Liver (tissue), 3 donors: ENCODE measurements around the gene MC4R.
"Not testable (repeated sequence)": the region's sequence is repeated elsewhere in the genome, so short reads cannot be mapped to it uniquely, and the experiment has no call there.

ENCODE experiments used
- EGR1 ChIP-seq, 2 donors: IDR thresholded peaks; 2 replicates each; pipeline ENCODE4 v1.6.1; 2016 to 2018; ENCODE audit warnings: antibody characterized with exemption in 2 of 2, low read depth in 2 of 2
- FOXA2 ChIP-seq: IDR thresholded peaks from 2 replicates; pipeline ENCODE4 v1.6.1; 2016; ENCODE audit warnings: antibody characterized with exemption
- GABPA ChIP-seq, 2 donors: IDR thresholded peaks in 1 of 2; conservative IDR thresholded peaks in 1 of 2; 2 replicates each; pipeline ENCODE4 v1.6.1; 2016; ENCODE audit warnings: antibody characterized with exemption in 2 of 2, mild to moderate bottlenecking in 1 of 2, moderate library complexity in 1 of 2
- RAD21 ChIP-seq, 2 donors: IDR thresholded peaks; 2 replicates each; pipeline ENCODE4 v1.6.1; 2016; ENCODE audit warnings: antibody characterized with exemption in 2 of 2, mild to moderate bottlenecking in 2 of 2
- SP1 ChIP-seq: IDR thresholded peaks from 2 replicates; pipeline ENCODE4 v1.6.1; 2018; ENCODE audit warnings: antibody characterized with exemption, mild to moderate bottlenecking
- TAF1 ChIP-seq: conservative IDR thresholded peaks from 2 replicates; pipeline ENCODE4 v1.6.1; 2016; ENCODE audit warnings: antibody characterized with exemption, mild to moderate bottlenecking
- YY1 ChIP-seq: IDR thresholded peaks from 2 replicates; pipeline ENCODE4 v1.6.1; 2016; ENCODE audit warnings: antibody characterized with exemption, mild to moderate bottlenecking
- TF ChIP-seq, protein P1 (sequence below): fragments of 150-350 bp; IDR thresholded peaks from 2 replicates; pipeline ENCODE4 v1.5.1; 2017; ENCODE audit warnings: improper control_type of control experiment, low read depth, low read length; ENCODE audit not compliant: missing input control
- TF ChIP-seq, protein P2 (sequence below): IDR thresholded peaks from 2 replicates; pipeline ENCODE4 v1.6.1; 2016; ENCODE audit warnings: antibody characterized with exemption, mild to moderate bottlenecking
- TF ChIP-seq, protein P3 (sequence below): IDR thresholded peaks from 2 replicates; pipeline ENCODE4 v1.6.1; 2016; ENCODE audit warnings: antibody characterized with exemption
- TF ChIP-seq, protein P4 (sequence below): IDR thresholded peaks from 2 replicates; pipeline ENCODE4 v1.6.1; 2016; ENCODE audit warnings: antibody characterized with exemption
- TF ChIP-seq, protein P5 (sequence below): IDR thresholded peaks from 2 replicates; pipeline ENCODE4 v1.6.1; 2016; ENCODE audit warnings: antibody characterized with exemption
- donor health status: healthy.
- donor health status: healthy.

DNA sequence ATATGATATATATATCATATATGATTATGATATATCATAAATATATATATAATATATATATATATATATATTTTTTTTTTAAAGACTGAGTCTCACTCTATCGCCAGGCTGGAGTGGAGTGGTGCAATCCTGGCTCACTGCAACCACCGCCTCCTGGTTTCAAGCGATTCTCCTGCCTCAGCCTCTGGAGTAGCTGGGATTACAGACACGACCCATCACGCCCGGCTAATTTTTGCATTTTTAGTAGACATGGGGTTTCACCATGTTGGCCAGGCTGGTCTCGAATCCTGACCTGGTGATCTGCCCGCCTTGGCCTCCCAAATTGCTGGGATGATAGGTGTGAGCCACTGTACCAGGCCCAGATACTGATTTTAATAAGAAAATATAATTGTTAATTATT, 49.7 kb upstream of the MC4R start:
- TF ChIP-seq, protein P1, sequence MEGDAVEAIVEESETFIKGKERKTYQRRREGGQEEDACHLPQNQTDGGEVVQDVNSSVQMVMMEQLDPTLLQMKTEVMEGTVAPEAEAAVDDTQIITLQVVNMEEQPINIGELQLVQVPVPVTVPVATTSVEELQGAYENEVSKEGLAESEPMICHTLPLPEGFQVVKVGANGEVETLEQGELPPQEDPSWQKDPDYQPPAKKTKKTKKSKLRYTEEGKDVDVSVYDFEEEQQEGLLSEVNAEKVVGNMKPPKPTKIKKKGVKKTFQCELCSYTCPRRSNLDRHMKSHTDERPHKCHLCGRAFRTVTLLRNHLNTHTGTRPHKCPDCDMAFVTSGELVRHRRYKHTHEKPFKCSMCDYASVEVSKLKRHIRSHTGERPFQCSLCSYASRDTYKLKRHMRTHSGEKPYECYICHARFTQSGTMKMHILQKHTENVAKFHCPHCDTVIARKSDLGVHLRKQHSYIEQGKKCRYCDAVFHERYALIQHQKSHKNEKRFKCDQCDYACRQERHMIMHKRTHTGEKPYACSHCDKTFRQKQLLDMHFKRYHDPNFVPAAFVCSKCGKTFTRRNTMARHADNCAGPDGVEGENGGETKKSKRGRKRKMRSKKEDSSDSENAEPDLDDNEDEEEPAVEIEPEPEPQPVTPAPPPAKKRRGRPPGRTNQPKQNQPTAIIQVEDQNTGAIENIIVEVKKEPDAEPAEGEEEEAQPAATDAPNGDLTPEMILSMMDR = not testable (repeated sequence)
- not testable (repeated sequence) for TF ChIP-seq YY1; SP1; FOXA2; TAF1; GABPA (IDR thresholded peaks at IDR 0.05 in 1 of 2, conservative IDR thresholded peaks at IDR 0.05 in 1 of 2); RAD21 (IDR thresholded peaks at IDR 0.05); EGR1 (IDR thresholded peaks at IDR 0.05; ENCODE audit: low read depth in 2 of 2)
- TF ChIP-seq, protein P2, sequence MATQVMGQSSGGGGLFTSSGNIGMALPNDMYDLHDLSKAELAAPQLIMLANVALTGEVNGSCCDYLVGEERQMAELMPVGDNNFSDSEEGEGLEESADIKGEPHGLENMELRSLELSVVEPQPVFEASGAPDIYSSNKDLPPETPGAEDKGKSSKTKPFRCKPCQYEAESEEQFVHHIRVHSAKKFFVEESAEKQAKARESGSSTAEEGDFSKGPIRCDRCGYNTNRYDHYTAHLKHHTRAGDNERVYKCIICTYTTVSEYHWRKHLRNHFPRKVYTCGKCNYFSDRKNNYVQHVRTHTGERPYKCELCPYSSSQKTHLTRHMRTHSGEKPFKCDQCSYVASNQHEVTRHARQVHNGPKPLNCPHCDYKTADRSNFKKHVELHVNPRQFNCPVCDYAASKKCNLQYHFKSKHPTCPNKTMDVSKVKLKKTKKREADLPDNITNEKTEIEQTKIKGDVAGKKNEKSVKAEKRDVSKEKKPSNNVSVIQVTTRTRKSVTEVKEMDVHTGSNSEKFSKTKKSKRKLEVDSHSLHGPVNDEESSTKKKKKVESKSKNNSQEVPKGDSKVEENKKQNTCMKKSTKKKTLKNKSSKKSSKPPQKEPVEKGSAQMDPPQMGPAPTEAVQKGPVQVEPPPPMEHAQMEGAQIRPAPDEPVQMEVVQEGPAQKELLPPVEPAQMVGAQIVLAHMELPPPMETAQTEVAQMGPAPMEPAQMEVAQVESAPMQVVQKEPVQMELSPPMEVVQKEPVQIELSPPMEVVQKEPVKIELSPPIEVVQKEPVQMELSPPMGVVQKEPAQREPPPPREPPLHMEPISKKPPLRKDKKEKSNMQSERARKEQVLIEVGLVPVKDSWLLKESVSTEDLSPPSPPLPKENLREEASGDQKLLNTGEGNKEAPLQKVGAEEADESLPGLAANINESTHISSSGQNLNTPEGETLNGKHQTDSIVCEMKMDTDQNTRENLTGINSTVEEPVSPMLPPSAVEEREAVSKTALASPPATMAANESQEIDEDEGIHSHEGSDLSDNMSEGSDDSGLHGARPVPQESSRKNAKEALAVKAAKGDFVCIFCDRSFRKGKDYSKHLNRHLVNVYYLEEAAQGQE = not testable (repeated sequence)
- TF ChIP-seq, protein P3, sequence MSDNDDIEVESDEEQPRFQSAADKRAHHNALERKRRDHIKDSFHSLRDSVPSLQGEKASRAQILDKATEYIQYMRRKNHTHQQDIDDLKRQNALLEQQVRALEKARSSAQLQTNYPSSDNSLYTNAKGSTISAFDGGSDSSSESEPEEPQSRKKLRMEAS = not testable (repeated sequence)
- TF ChIP-seq, protein P4, sequence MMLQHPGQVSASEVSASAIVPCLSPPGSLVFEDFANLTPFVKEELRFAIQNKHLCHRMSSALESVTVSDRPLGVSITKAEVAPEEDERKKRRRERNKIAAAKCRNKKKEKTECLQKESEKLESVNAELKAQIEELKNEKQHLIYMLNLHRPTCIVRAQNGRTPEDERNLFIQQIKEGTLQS = not testable (repeated sequence)
- TF ChIP-seq, protein P5, sequence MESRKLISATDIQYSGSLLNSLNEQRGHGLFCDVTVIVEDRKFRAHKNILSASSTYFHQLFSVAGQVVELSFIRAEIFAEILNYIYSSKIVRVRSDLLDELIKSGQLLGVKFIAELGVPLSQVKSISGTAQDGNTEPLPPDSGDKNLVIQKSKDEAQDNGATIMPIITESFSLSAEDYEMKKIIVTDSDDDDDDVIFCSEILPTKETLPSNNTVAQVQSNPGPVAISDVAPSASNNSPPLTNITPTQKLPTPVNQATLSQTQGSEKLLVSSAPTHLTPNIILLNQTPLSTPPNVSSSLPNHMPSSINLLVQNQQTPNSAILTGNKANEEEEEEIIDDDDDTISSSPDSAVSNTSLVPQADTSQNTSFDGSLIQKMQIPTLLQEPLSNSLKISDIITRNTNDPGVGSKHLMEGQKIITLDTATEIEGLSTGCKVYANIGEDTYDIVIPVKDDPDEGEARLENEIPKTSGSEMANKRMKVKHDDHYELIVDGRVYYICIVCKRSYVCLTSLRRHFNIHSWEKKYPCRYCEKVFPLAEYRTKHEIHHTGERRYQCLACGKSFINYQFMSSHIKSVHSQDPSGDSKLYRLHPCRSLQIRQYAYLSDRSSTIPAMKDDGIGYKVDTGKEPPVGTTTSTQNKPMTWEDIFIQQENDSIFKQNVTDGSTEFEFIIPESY = not testable (repeated sequence)
